Measurements from ENCODE around the gene ALX3.
"Not testable (repeated sequence)": the region's sequence is repeated elsewhere in the genome, so short reads cannot be mapped to it uniquely, and the experiment has no call there.

Gene ALX3

DNA sequence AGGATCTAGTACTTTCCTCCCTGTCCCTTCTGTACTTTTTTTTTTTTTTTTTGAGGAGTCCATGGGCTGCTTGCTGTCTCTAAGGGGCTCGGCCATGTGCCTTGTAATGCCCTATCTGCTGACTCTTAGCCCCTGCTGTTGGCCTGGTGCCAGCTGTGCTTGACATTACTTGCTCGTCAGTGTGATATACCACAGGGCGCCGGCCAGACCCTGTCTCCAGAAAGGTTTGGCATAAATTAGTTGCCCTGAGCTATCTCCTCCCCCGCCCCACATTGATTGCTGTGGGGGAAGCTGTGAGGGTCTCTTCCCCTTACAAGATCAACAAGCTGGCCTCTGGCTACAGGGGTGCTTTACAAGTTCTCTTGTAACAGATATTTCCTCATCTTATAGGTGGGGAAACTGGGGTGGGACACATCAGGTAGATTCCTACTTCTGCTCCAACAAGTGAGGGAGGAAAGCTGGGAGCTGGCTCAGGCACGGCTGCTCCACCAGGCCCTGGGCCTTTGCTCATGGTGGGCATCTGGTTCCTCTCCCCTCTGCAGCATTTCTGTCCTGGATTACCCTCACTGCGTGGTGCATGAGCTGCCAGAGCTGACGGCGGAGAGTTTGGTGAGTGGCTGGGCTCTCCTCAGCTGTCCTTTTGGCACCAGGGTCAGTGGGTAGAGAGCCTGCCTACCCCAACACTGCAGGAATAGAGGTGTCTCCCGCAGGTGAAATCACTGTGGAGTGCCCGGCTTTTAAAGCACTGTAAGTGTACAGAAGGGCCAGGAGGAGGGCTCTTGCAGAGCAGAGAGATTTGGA lies 20.5 kb downstream of the ALX3 start:
- no peak for DNase-seq (ENCODE audit: low read depth, low spot score)
- no peak overlapping the region for H3K27ac ChIP-seq

DNA sequence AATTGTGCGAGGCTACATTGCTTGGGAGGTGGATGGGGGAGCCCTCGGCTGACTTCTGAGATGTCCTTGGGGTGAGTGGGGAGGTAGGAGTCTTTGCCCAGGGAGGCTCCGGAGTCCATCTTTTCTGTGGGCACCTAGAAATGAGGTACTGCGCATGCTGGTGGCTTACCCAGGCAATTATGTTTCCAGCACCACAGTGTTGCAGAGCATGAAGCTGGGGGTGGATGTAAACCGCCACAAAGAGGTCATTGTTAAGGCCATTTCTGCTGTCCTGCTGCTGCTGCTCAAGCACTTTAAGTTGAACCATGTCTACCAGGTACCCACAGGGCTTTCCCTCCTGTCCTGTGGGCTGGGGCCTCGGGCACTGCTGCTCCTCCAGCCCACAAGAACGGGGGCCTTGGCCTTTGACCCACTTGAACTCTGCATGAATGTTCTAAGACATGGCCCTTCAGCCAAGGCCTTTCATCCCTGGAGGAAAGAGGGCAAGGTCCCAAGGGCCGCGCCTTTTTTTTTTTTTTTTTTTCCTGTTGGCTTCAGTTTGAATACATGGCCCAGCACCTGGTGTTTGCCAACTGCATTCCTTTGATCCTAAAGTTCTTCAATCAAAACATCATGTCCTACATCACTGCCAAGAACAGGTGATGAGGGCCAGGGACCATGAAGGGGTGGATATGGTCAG lies 21.4 kb downstream of the ALX3 start:
- H3K27ac ChIP-seq = no peak overlapping the region
- no peak for DNase-seq (ENCODE audit: low read depth, low spot score)

GRCh38 chr1:110048240-110048639 lies 22.2 kb downstream of the ALX3 start:
- no peak for DNase-seq (ENCODE audit: low read depth, low spot score)
- H3K27ac ChIP-seq = no peak overlapping the region

DNA sequence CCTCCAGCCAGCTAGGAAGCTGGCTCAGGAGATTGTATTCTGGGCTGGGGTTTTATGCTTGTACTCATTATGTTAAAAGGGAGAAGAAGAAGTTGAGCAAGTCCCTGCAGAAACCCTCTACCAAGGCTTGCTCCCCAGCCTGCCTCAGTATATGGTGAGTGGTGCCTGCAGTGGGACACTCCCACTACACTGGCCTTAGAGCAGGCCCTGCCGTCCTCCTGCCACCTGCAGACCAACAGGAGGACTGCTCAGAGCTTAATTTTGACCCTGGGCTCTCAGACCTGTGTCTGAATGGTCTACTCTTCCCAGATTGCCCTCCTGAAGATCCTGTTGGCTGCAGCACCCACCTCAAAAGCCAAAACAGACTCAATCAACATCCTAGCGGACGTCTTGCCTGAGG lies 23.0 kb downstream of the ALX3 start:
- no peak for DNase-seq (ENCODE audit: low read depth, low spot score)
- no peak overlapping the region for H3K27ac ChIP-seq

DNA sequence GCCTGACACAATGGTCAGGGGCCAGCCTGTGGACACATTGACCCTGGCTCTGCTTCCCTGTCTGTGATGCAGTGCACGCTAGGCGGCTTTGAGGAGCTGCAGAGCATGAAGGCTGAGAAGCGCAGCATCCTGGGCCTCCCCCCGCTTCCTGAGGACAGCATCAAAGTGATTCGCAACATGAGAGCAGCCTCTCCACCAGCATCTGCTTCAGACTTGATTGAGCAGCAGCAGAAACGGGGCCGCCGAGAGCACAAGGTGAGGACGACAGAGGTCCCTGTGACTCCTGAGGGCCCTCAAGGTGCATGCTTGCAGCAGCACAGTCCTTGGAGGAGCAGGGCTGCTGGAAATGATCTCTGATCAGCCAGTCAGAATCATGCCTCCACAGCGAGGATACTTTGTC lies 27.5 kb downstream of the ALX3 start:
- no peak for DNase-seq (ENCODE audit: low read depth, low spot score)
- no peak overlapping the region for H3K27ac ChIP-seq

DNA sequence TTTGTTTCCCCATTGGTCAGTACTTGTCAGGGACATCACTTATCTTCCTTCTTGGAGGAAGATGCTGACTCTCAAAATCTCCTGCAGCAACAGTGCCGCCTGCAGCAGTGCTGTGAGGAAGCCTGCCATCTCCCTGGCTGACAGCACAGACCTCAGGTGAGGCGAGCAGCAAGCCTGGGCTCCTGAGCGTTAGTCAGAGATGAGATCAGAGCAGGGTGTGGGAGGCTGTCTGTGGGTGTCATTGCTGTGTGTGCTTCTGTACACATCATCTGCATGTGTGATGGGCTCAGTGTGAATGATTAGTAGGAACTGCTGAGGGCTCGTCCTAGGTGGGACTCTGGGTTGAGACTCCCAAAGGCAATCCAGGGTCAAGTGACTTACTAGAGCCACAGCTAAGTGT lies 29.9 kb downstream of the ALX3 start:
- peak; percentile 81 for DNase-seq (ENCODE audit: low read depth, low spot score)
- no peak overlapping the region for H3K27ac ChIP-seq

GRCh38 chr1:110039641-110040040 lies 30.8 kb downstream of the ALX3 start:
- H3K27ac ChIP-seq = no peak overlapping the region
- DNase-seq (ENCODE audit: low read depth, low spot score) = no peak

DNA sequence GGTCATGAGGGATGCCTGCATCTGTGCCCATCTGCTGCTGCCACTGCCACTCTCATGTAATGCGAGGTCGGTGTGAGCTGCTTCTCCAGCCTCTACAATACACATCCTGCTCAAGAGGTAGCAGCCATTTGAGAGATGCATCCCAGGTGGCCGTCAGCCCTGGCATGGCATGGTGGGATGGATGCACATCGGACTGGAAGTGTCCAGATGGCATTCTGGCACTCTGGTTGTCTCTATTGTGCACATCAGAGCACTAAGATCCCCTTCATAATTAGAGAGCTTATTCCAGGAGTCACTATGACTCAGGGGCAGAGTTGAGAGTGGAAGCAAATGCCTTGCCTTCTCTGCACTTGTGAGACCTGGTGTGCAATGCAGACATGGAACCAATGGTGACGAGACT lies 32.2 kb downstream of the ALX3 start:
- H3K27ac ChIP-seq = no peak overlapping the region
- DNase-seq (ENCODE audit: low read depth, low spot score) = no peak

DNA sequence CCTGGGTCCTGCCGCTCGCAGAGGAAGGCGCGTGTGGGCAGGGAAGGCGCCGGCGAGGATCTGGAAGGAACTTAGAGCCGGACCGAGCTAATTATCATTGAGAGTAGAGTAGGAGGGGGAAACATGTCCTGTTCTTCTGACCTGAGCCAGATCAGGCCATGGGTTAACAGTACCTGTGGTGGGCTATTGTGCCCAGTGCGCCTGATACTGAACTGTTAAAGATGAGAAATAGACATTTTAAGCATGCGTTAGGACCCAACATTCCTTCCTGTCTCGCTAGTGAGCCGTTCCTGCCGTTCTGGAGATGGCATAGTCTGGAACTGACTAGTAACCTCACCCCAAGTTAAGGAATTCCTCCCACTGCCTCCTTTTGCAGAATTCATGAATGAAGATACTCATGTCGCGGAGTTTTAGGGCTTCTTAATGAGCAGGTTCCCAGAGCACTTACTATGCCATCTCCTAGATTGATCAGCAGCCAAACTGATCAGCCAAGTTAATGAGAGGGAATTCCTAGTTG lies 35.2 kb downstream of the ALX3 start:
- DNase-seq (ENCODE audit: low read depth, low spot score) = no peak
- peak overlapping the region; percentile 69 for H3K27ac ChIP-seq

DNA sequence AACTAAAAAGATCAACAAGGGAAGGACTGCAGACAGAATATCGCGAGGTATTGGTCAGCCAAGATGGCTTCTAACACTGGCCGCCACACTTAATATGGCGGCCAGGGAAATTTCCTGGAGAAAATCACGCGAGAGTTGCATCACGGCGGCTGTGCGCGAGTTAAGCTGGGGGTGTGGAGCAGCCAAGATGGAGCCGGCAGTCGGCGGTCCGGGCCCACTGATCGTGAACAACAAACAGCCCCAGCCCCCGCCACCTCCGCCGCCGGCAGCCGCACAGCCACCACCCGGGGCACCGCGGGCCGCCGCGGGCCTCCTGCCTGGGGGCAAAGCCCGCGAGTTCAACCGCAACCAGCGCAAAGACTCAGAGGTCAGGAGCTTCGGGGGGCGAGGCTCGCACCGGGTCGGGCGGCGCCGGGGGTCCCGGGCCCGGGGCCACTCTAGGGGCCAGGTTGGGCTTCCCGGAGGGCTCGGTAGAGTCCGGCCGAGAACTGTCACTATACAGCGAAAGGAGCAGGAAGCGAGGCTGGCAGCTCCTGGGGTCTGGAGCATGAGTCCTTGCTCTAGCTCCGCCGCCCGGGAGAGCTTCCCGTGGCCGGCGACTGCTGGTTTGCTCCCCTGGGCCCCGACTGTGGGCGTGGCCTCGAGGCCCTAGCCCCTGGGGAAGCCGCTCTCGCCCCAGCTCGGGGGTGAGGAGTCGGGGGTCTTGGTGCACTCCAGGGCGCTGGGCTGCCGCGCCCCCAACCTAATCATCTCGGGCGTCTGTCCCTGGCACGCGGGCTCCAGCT lies 35.8 kb downstream of the ALX3 start, which contains the start of gene STRIP1:
TSS of gene STRIP1 (plus strand) at position 174 of the 785 bp plus-strand sequence. CDS start at position 188, 14 bp downstream.
- peak within 1 kb of the TSS; percentile 69 for H3K27ac ChIP-seq

GRCh38 chr1:110034040-110034450 lies 36.4 kb downstream of the ALX3 start:
- DNase-seq (ENCODE audit: low read depth, low spot score) = no peak
- peak overlapping the region; percentile 69 for H3K27ac ChIP-seq

More for the DNA sequence above, 35.8 kb downstream of the ALX3 start, which contains the start of gene STRIP1:
- peak; percentile 76 for DNase-seq (ENCODE audit: low read depth, low spot score)

DNA sequence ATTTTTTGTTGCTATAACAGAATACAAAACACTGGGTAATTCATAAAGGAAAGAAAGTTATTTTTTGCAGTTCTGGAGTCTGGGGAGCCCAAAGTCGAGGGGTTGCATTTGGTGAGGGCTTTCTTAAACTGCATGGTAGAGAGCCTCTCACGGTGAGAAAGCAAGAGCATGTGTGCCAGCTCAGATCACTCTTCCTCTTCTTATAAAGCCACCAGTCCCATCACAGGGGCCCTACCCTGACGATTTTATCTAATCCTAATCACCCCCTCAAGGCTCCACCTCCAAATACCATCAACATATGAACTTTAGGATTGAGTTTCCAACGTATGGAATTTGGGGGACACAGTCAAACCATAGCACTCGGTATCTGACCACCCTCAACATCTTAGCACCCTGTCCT lies 37.1 kb downstream of the ALX3 start:
- no peak overlapping the region for H3K27ac ChIP-seq
- DNase-seq (ENCODE audit: low read depth, low spot score) = no peak

DNA sequence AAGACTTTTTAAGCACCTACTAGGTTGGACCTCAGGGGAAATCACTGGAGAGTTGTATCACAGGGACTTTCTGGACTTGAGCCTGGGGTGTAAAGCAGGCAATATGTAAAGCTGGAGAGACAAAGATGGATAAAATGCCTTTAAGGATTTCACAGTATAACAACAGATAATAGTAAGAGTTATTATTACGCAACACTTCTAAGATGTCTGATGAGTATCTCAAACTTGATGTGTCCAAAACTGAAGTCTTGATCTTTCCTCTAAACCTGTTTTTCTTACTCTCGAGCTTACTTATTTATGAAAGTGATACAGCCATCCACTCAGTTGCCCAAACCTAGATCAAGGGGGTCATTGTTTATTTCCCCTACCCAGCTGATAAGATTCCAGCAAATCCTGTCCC lies 38.1 kb downstream of the ALX3 start:
- DNase-seq (ENCODE audit: low read depth, low spot score) = no peak
- no peak overlapping the region for H3K27ac ChIP-seq

GRCh38 chr1:110030687-110031086 lies 39.8 kb downstream of the ALX3 start:
- DNase-seq (ENCODE audit: low read depth, low spot score) = not testable (repeated sequence)

GRCh38 chr1:110024613-110025012 lies 45.9 kb downstream of the ALX3 start:
- H3K27ac ChIP-seq = no peak overlapping the region
- no peak for DNase-seq (ENCODE audit: low read depth, low spot score)

More at GRCh38 chr1:110030687-110031086, 39.8 kb downstream of the ALX3 start:
- H3K27ac ChIP-seq = not testable (repeated sequence)

DNA sequence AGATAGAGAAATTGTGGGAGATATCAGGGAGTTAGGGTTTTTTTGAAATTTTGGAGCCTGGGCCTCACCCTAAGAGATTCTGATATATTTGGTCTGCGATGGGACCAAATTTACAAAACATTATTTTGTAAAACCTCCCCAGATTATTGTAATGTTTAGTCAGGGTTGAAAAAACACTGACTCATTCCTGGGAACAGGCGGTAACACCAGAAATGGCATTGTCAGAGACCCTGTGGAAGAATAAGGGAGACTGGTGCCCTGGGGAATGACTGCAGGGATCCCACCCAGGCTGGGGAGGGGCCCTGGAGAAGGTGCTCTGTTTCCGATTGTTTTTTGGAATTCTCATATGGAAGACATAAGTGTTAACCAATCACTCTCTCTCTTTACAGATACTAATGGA lies 49.2 kb downstream of the ALX3 start:
- no peak overlapping the region for H3K27ac ChIP-seq
- DNase-seq (ENCODE audit: low read depth, low spot score) = no peak

DNA sequence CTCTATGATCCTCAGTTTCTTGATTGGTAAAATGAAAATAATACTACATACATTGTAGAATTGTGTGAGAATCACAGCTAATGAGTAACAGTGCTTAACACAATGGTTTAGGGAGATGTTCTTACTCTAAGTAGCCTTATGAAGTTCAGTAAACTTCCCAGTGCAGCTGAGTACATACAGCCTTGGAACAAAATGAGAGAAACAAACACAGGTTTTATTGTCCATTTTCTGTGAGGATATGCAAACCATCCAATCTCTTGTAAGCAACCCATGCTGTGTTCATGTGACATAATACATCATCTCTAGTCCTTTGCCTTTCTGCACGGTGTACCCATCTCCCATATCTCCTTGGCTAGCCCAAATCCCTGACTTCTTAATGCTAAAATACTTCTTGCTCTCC lies 50.7 kb downstream of the ALX3 start:
- H3K27ac ChIP-seq = no peak overlapping the region
- DNase-seq (ENCODE audit: low read depth, low spot score) = no peak

GRCh38 chr1:110018396-110018795 lies 52.1 kb downstream of the ALX3 start:
- no peak overlapping the region for H3K27ac ChIP-seq
- no peak for DNase-seq (ENCODE audit: low read depth, low spot score)

DNA sequence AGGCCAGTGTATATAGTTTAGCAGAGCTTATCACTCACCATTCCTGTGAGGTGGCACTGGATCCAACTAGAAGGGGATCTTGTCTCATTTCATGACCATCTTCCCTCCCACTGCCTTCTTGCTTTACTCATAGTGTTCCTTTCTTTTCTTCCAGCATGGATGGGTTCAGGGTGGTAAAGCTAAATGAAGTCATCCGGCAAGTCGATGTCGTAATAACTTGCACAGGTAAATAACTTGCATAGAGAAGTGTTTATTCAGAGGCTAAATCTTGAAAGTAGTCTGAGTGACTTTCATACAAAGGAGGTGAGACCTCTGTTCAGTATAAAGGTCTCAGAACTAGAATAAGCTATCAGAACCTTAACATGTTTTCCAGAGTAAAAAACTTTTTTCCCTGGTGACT lies 52.7 kb downstream of the ALX3 start:
- no peak overlapping the region for H3K27ac ChIP-seq
- DNase-seq (ENCODE audit: low read depth, low spot score) = no peak

DNA sequence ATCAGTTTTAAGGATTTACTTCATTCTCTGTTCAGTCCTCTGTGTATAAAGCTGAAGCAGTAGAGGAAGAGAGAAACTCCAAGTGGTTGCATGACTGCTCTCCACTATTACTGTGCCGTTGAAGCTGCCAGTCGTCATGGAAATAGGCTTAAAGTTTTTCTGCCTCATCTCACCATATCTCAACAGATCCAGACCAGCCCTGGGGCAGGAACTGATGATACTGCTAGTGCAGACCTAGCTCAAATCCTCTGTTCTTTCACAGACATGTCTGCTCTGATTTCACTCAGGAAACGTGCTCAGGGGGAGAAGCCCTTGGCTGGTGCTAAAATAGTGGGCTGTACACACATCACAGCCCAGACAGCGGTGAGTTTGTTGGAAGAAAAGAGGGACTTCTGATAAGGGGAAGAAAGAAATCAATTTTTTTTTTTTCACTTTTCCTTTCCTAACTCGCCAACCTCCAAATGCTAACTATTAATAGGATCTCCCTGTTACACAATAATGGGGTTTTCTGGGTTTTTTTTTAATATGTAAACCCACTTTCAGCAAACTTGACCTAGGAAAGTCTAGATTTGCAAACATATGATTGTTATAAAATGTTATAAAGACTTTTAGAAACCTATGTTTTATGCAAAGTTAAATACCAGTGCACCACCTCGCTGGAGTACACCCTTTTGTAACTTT lies 58.2 kb downstream of the ALX3 start:
- no peak for DNase-seq (ENCODE audit: low read depth, low spot score)
- H3K27ac ChIP-seq = no peak overlapping the region
